Fibroblast of the aortic adventitia (primary cell): ENCODE measurements around the gene ILK. TPM values are rescaled to one million over a fixed set of nuclear protein-coding genes. Genes with fewer than 3 reads are reported as not detected.
A peak's percentile ranks its signal among the peaks of the same experiment; 100 is the strongest.

Experiments
- DNase-seq: peaks from one replicate; pipeline ENCODE4 v3.0.0-alpha.2; 2010; ENCODE audit warnings: low read depth
- H3K4me3 ChIP-seq: 2 replicates; pipeline ENCODE4 v1.5.1; 2011; ENCODE audit warnings: low read depth, mild to moderate bottlenecking, control low read depth, low read length, moderate library complexity
- CTCF ChIP-seq: IDR thresholded peaks from 2 replicates; pipeline ENCODE4 v1.5.1; 2011; ENCODE audit warnings: mild to moderate bottlenecking, low read length, control low read depth, inconsistent platforms; ENCODE audit not compliant: insufficient read depth
- total RNA-seq: library from RNA; depleted of rRNA; stranded (reverse); fragments of >200 nt; gene quantifications from 2 replicates; pipeline ENCODE4 v1.2.3, GENCODE V29; 2012; ENCODE audit warnings: low replicate concordance

Gene ILK
- total RNA-seq, 1 donor, result 145 TPM

- H3K4me3 ChIP-seq, result no peak overlapping the region
- DNase-seq, result no peak
- TF ChIP-seq CTCF, result no peak
These were observed 53.4 kb downstream of the ILK start for GRCh38 chr11:6656936-6657335.

- H3K4me3 ChIP-seq, result no peak overlapping the region
- peak; percentile 20 for DNase-seq
- TF ChIP-seq CTCF, result no peak
These were observed 53.8 kb downstream of the ILK start for GRCh38 chr11:6657346-6657745.

GRCh38 chr11:6658647-6659046 is 55.1 kb downstream of the ILK start:
- no peak for TF ChIP-seq CTCF
- DNase-seq, result no peak
- H3K4me3 ChIP-seq, result no peak overlapping the region

Other genes starting within 250 kb of the ILK start
- gene SMPD1, start 213.3 kb upstream of the ILK start, total RNA-seq, result 44.8 and 63.9 TPM in 2 replicates
- 41.8 and 52.4 TPM in 2 replicates for gene APBB1, start 184.7 kb upstream of the ILK start, total RNA-seq
- gene HPX, start 162.8 kb upstream of the ILK start, total RNA-seq, result 1.2 TPM in 1 of 2 replicates, not detected in the other
- 18.9 and 23.8 TPM in 2 replicates for gene TRIM3, start 129.8 kb upstream of the ILK start, total RNA-seq
- 45.7 and 49.1 TPM in 2 replicates for gene ARFIP2, start 122.4 kb upstream of the ILK start, total RNA-seq
- gene TIMM10B, start 122.3 kb upstream of the ILK start, total RNA-seq, result 30.1 and 41.8 TPM in 2 replicates
- 6.7 and 8.2 TPM in 2 replicates for gene DNHD1, start 106.5 kb upstream of the ILK start, total RNA-seq
- gene RRP8, start 158 bp upstream of the ILK start, total RNA-seq, result 8.2 and 10.2 TPM in 2 replicates
- gene TAF10, start 8.4 kb downstream of the ILK start, total RNA-seq, result 46.3 and 101 TPM in 2 replicates
- 49.3 and 60.2 TPM in 2 replicates for gene TPP1, start 15.6 kb downstream of the ILK start, total RNA-seq
- 5.2 and 19.0 TPM in 2 replicates for gene DCHS1, start 52.0 kb downstream of the ILK start, total RNA-seq
- gene MRPL17, start 79.6 kb downstream of the ILK start, total RNA-seq, result 26.6 and 49.1 TPM in 2 replicates
- 0.09 and 0.33 TPM in 2 replicates for gene OR2AG2, start 168.2 kb downstream of the ILK start, total RNA-seq
- not detected in 2 replicates for gene OR2AG1, start 179.2 kb downstream of the ILK start, total RNA-seq
- gene OR6A2, start 195.9 kb downstream of the ILK start, total RNA-seq, result 0.27 and 0.33 TPM in 2 replicates
- gene OR10A5, start 241.9 kb downstream of the ILK start, total RNA-seq, result not detected in 2 replicates